IPS-18c (cell line): ENCODE measurements around the gene APBB2.
"Not testable (repeated sequence)": the region's sequence is repeated elsewhere in the genome, so short reads cannot be mapped to it uniquely, and the experiment has no call there.

Experiments
- H3K4me3 ChIP-seq: 2 replicates; pipeline ENCODE4 v1.7.0; 2013; ENCODE audit warnings: low read depth, mild to moderate bottlenecking, low read length, moderate library complexity; ENCODE audit not compliant: insufficient read depth
- H3K9me3 ChIP-seq: one replicate; pipeline ENCODE4 v1.6.1; 2013; ENCODE audit warnings: mild to moderate bottlenecking, low read length, moderate library complexity; ENCODE audit not compliant: control insufficient read depth, insufficient read depth

APBB2 gene

DNA sequence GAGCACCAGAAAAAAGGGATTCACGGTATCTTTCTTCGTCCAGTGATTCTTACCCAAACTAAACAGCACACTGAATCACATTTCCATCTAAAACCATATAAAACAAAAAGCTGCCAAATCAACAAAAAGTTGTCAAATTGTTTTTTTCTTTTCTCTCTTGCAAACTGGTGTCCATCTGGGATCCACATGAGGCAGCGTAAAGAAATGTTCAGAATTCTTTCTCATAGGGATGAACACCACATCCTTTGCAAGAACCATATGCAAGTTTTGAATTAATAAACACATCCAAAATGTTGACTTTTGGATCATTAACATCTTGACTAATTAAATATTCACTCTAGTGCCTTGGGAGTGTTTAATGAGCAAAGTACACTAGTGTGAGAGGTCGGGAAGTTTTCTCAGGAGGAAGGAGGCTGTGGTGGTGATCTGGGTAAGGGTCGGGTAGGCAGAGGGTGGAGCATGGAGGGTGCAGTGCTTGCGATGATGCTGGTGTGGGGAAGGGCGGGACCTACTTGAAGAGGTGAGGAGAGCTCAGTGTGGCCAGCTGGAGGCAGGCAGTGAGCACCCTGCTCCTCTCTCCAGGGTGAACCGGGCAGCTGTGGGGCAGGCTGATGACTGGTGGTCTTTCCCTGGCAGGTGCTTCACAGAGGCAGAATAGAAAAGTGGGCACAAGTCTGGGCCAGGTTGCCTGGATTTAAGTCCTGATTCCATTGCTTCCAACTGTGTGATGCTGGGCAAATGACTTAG, 391.7 kb downstream of the APBB2 start:
- H3K4me3 ChIP-seq, result no peak overlapping the region
- no peaks in the 10 kb centered on the region for H3K9me3 ChIP-seq

DNA sequence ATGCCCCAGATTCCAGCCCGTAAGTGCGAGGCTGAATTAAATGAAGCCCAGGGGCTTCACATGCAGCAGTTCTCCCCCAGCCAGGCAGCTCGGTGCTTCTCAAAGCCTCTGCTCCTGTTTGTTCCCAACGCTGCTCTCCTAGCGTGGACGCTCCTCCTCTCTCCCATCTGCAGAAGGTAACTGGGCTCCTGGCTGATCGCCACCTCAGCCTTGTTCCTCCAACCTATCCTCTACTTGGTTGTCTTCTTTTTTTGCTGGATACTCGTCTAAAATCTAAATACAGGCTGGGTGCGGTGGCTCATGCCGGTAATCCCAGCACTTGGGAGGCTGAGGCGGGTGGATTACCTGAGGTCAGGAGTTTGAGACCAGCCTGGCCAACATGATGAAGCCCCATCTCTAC, 394.2 kb downstream of the APBB2 start:
- no peak overlapping the region for H3K4me3 ChIP-seq
- no peaks in the 10 kb centered on the region for H3K9me3 ChIP-seq

DNA sequence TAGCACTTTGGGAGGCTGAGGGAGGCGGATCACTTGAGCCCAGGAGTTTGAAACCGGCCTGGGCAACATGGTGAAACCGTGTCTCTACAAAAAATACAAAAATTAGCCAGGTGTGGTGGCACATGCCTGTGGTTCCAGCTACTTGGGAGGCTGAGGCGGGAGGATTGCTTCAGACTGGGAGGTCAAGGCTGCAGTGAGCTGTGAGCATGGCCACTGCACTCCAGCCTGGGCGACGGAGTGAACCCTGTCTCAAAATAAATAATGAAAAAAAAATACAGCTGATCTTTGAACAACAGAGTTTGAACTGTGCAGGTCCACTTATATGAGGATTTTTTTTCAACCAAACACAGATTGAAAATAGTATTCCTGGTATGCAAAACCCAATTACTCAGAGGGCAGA, 397.2 kb downstream of the APBB2 start:
- not testable (repeated sequence) for H3K9me3 ChIP-seq, H3K4me3 ChIP-seq

DNA sequence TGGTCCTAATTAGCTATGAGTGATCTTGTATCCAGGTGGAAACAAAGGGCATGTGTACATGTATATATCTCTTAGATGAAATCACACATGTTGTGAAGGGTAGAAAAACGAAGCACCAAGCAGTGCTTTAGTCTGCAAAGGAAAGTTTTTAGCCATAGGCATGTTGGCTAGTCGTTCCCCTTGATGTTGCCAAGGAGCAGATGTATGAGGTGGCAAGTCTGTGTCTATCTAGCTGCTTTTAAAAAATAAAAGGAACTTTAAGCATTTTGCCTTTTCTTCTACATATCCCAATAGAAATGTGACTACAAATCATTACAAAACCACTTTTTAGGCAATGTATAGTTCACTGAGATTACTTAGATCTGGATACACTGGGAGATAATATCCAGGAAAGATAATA, 401.5 kb downstream of the APBB2 start:
- Histone ChIP-seq H3K9me3 (no peaks in the 10 kb centered on the region), H3K4me3 (no peak overlapping the region)

DNA sequence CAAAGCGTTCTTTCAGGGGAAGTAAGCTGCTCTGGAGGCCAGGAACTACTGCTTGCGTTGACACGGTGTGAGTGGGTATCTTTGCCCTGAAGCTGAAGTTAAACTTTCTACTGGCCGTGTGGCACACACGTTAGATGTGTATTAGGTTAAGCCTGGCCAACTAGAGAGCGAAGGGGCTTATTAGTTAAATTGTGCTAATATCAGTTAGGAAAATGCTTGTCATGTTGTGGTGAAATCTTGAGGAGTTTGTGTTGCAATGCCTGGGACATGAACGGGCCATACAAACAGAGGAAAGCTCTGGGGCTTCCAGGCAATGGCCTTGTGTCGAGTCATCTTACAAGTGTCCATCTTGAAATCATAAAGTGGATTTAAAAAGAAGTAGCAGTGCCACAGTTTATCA, 402.0 kb downstream of the APBB2 start:
- H3K9me3 ChIP-seq, result no peaks in the 10 kb centered on the region

DNA sequence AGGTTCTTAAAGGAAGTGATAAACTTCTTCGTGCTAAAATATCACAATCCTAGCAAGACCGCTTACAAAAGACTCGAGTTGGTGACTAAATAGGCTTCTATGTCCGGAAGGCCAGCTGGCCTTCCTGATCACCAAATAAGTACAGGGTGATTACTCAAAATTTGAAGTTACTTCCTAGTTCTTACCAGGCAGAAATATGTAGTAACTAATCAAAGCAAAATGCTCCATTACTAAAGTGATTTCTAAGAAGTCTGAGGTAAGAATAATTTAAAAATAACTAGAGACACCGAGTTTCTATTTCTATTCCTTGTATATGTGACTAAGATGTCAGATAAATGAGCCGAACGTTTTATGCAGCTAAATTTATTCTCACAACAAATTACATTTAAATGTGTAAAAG, 402.4 kb downstream of the APBB2 start:
- Histone ChIP-seq H3K4me3 (no peak overlapping the region), H3K9me3 (no peaks in the 10 kb centered on the region)

More for the DNA sequence above, 402.0 kb downstream of the APBB2 start:
- H3K4me3 ChIP-seq, result no peak overlapping the region

DNA sequence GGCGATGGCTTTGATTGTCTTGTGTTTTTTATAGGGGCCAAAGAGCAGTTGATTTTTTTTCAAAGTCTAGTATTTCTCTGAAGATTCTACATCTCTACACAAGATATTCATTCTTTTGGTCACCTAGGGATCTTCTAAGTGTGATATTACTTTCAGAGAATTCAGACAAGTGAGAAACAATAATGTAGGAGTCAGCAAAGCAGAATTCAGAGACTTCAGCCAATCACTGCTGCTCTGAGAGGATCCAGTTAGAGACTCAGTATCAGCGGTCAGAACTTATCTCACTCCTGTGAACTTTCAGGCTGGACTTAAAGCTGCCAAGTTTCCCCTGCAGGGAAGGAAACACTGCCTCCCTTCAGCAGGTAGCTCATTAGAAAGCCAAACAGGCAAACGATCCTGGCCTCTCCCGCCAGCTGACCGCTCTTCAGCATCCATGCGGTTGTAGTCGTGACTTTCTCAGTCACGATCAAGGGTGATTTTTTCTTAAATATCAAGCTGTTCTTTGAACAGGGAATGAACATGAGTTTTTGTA, 405.4 kb downstream of the APBB2 start:
- Histone ChIP-seq H3K4me3 (no peak overlapping the region), H3K9me3 (no peaks in the 10 kb centered on the region)

DNA sequence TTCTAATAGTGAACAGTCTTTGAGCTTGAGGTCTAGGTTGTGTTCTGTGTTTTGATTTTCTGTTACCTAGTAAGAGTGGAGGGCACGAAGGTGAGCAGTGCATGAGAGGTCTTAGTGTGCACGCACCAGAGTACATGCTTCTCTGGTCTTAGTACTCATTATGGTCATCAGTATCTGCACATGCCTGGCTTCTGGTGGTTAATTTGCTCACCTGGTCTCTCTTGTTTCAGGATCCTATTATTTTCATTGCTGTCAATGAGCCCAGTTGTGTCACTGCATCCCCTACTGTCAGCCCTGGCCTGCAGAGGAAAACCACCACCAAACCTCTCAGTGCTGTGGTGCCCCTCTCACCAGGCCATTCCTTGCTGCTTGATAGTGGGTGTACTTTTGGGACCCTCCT, 409.7 kb downstream of the APBB2 start:
- no peak overlapping the region for H3K4me3 ChIP-seq
- H3K9me3 ChIP-seq, result no peaks in the 10 kb centered on the region

DNA sequence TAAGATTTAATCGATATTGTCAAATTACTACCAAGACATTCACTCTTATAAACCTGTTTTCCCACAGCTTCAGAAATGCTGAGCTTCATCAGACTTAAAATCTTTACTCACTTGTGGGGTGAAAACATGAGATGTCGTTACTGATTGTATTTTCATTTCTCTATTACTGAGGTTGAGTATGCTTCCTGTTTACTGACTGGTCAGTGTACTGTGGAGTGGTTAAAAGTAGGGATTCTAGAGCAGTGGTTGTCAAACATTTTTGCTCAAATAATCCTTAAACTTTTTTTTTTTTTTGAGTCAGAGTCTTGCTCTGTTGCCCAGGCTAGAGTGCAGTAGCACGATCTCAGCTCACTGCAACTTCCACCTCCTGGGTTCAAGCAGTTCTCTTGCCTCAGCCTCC, 414.3 kb downstream of the APBB2 start:
- Histone ChIP-seq H3K9me3 (no peaks in the 10 kb centered on the region), H3K4me3 (no peak overlapping the region)

DNA sequence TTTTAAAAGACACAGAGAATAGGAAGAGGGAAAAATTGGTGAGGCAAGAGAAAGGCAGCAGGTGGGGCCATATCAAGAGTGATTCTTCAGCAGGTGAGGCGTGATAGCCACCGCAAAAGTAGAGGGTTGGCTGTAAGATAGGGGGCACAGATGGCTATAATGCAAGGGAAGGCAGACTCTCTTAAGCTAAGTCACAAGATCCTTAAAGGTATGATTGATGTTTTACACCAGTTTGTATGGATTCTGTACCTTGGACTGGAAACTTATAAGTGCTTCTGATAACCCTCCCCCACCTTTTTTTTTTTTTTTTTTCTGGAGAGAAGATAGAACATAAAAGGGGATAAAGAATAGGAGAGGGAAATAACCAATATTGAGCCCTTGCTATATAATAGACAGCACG, 424.6 kb downstream of the APBB2 start:
- Histone ChIP-seq H3K4me3 (no peak overlapping the region), H3K9me3 (no peaks in the 10 kb centered on the region)

DNA sequence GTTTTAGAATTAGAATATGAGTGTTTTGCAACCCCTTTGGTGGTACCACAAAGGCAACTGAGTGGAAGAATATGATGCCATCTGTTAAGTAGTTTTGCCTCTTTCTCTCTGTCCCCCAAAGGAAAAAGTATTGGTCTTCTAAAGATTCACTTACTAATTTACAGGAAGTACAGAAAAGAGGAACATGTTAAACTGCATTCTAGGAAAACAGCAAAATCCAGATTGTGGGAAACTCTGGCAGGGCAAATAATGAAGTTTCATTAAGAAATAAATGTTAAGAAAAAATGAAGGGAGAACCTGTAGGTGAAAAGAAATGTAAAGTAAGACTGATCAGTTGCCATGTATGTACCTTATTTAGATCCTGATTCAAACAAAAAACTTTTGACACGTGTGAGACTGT, 425.3 kb downstream of the APBB2 start:
- Histone ChIP-seq H3K9me3 (no peaks in the 10 kb centered on the region), H3K4me3 (no peak overlapping the region)

DNA sequence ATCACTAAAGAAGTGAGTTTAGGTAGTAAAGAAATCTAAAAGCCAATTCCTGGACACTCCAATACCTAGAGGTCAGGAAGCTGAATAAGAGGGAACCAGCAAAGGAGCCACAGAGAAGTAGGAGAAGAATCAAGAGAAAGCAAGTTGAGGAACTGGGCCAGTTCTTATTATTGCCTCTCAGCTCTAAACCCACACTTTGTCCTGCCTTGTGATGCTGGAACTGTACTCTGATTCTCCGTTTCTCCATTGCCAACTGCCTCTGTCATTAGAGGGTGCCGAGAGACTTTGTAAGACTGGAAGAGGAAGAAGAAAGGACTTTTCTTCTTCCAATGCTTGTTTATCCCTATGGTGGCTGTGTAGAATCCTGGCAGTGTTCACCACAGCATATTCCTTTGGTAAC, 426.0 kb downstream of the APBB2 start:
- Histone ChIP-seq H3K4me3 (no peak overlapping the region), H3K9me3 (no peaks in the 10 kb centered on the region)

DNA sequence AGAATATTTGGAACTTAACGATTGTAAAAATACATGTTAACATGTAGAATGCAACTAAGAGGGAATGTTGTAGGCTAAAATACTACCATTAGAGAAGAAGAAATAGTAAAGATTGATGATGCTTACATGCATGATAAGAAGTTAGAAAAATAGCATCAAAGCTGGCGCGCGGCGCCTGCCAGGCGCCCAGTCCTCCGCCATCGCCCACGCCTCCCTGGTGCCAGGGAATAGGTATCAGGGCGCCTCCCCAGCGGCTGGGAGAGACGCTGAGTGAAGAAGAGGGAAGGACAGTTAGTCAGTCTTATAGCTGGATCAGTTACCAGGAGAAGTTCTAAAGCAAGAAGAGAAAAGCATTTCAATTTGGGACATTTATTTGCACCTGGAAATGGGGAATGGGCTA, 428.6 kb downstream of the APBB2 start:
- Histone ChIP-seq H3K4me3 (no peak overlapping the region), H3K9me3 (no peaks in the 10 kb centered on the region)

DNA sequence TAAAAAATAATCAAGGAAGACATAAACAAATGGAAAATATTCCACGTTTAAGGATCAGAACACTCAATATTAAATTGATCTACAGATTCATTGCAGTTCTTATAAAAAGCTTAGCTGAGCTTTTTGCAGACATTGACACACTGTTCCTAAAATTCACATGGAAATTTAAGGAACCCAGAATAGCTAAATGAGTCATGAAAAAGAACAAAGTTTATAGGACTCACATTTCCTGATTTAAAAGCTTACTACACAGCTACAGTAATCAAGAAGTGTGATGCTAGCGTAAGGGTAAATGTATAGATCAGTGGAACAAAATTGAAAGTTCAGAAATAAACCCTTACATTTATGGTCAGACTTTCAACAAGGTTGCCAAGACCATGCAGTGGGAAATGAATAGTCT, 431.5 kb downstream of the APBB2 start:
- Histone ChIP-seq H3K4me3 (no peak overlapping the region), H3K9me3 (no peaks in the 10 kb centered on the region)

DNA sequence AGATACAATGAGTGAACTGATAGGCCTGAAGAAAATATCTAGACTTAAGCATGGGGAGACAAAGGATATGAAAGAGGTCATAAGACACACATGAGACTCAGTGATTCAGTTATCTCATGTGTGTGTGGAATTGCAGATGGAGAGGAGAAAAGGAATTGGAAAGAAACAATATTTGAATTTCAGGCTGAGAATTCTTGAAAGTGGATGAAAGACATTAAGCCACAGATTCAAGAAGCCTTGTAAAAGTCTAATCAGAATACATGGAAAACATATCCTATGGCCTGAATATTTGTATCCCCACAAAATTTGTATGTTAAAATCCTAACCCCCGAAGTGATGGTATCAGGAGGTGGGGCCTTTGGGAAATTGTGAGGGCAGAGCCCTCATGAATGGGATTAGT, 436.3 kb downstream of the APBB2 start:
- Histone ChIP-seq H3K4me3 (no peak overlapping the region), H3K9me3 (no peaks in the 10 kb centered on the region)

DNA sequence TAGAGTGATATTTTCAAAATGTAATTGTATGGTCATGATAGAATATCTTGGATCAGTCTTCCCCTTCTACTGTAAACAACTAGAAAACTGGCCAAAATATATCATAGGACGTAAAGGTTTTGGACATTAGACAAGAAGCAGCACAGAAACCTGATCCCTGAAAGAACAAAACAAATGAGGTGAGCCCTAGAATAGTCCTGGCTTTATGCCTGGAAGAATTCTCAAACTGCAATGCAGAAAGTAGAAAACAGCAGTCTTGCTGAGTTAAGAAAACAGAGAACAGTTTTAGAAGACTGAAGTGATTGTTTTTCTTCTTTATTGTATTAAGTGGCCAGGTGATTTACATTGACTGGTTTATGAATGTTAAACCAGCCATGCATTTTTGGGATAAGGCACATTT, 445.1 kb downstream of the APBB2 start:
- Histone ChIP-seq H3K4me3 (no peak overlapping the region), H3K9me3 (no peaks in the 10 kb centered on the region)

DNA sequence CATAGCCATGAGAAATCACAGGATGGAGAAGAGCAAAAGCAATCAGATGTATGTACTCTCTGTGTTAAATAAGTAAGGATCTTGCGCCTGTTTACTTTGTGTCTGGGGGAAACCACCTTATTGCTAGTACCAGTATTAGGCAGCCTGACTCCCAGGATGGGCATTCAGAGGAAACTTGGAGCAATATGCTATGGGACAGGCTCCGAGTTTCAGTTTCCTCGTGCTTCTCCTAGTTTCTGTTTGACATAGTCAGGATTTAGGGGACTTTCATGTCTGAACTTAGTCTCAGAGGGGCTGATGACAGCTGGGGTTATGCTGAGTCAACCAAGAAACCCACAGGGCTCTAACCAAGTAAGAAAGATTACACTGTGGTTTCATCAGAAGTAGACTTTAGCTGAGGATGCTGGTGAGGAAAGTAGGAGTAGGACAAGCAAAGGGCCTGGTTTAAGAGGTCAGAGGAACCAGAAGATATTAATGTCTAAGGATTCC, 451.1 kb downstream of the APBB2 start:
- Histone ChIP-seq H3K4me3 (no peak overlapping the region), H3K9me3 (no peaks in the 10 kb centered on the region)
